ENCODE data around the gene SH3GL2. TPM values are rescaled to one million over a fixed set of nuclear protein-coding genes. Genes with fewer than 3 reads are reported as not detected.

The SH3GL2 gene
- total RNA-seq, 2 donors from 2014 or later = not detected

GRCh38 chr9:17648516-17648915 is 69.7 kb downstream of the SH3GL2 start:
- H3K27me3 Mint-ChIP-seq = no peaks in the 10 kb centered on the region
- no peaks in the 10 kb centered on the region for H3K9me3 ChIP-seq (ENCODE audit: control insufficient read depth, low read length, poor library complexity, severe bottlenecking)
- no peak overlapping the region for H3K27ac Mint-ChIP-seq
- no peak overlapping the region for H3K4me3 Mint-ChIP-seq
- H3K36me3 Mint-ChIP-seq (ENCODE audit: low read depth) = no peaks in the 10 kb centered on the region
- no peak for DNase-seq
- ATAC-seq = no peak
- H3K4me1 Mint-ChIP-seq = no peaks in the 10 kb centered on the region

DNA sequence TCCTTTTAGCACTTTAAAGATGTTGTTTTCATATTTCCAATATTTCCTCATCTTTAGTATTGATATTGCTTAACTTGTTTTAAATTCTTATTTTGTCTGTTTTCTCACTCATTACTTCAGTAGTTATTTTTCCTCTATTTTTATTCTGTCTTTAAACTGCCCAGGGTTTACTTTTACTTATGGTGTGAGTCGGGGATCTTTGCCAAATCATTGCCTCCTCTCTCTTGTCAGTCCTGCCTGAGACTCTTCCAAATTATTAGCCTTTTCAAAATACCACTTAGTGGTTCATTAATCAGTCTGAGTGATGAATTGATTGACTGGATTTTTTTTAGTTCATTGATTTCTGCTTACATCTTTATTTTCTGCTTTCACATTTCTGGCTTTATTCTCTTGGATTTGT is 72.9 kb downstream of the SH3GL2 start:
- DNase-seq (no peak), ATAC-seq (no peak)
- H3K27ac Mint-ChIP-seq = no peak overlapping the region
- H3K36me3 Mint-ChIP-seq (ENCODE audit: low read depth) = no peaks in the 10 kb centered on the region
- H3K4me1 Mint-ChIP-seq = no peaks in the 10 kb centered on the region
- no peaks in the 10 kb centered on the region for H3K27me3 Mint-ChIP-seq
- no peaks in the 10 kb centered on the region for H3K9me3 ChIP-seq (ENCODE audit: control insufficient read depth, low read length, poor library complexity, severe bottlenecking)
- no peak overlapping the region for H3K4me3 Mint-ChIP-seq

- no peaks in the 10 kb centered on the region for H3K4me1 Mint-ChIP-seq
- DNase-seq (no peak), ATAC-seq (no peak)
- H3K4me3 Mint-ChIP-seq = no peak overlapping the region
- no peaks in the 10 kb centered on the region for H3K36me3 Mint-ChIP-seq (ENCODE audit: low read depth)
- H3K27ac Mint-ChIP-seq = no peak overlapping the region
- H3K27me3 Mint-ChIP-seq = no peaks in the 10 kb centered on the region
- no peaks in the 10 kb centered on the region for H3K9me3 ChIP-seq (ENCODE audit: control insufficient read depth, low read length, poor library complexity, severe bottlenecking)
Measured at GRCh38 chr9:17653947-17654465, 75.1 kb downstream of the SH3GL2 start.

DNA sequence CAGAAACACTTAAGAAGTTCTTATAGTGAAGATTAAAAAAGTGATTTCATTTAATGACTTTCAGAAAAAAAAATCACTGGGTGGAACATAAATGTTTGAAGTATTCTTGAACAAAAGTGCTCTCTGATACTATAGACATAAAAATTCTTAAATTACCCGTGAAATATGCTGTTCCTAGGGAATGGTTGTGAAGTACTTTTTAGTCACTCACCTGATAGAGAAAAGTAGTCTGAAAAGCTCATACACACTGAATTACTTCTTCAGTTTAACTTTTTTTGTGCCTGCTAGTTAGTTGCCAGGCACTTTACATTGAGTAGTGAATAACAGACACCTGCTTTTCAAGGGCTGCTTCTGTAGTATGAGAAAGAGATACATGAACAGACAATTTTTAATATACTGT is 78.0 kb downstream of the SH3GL2 start:
- no peaks in the 10 kb centered on the region for H3K9me3 ChIP-seq (ENCODE audit: control insufficient read depth, low read length, poor library complexity, severe bottlenecking)
- no peak overlapping the region for H3K4me3 Mint-ChIP-seq
- H3K36me3 Mint-ChIP-seq (ENCODE audit: low read depth) = no peaks in the 10 kb centered on the region
- ATAC-seq = no peak
- H3K4me1 Mint-ChIP-seq = no peaks in the 10 kb centered on the region
- H3K27me3 Mint-ChIP-seq = no peaks in the 10 kb centered on the region
- no peak for DNase-seq
- no peak overlapping the region for H3K27ac Mint-ChIP-seq

GRCh38 chr9:17658237-17658636 is 79.4 kb downstream of the SH3GL2 start:
- no peaks in the 10 kb centered on the region for H3K9me3 ChIP-seq (ENCODE audit: control insufficient read depth, low read length, poor library complexity, severe bottlenecking)
- DNase-seq = no peak
- H3K4me3 Mint-ChIP-seq = no peak overlapping the region
- H3K27ac Mint-ChIP-seq = no peak overlapping the region
- H3K4me1 Mint-ChIP-seq = no peaks in the 10 kb centered on the region
- no peak for ATAC-seq
- no peaks in the 10 kb centered on the region for H3K27me3 Mint-ChIP-seq
- no peaks in the 10 kb centered on the region for H3K36me3 Mint-ChIP-seq (ENCODE audit: low read depth)

GRCh38 chr9:17660158-17660557 is 81.3 kb downstream of the SH3GL2 start:
- no peak overlapping the region for H3K4me3 Mint-ChIP-seq
- no peaks in the 10 kb centered on the region for H3K9me3 ChIP-seq (ENCODE audit: control insufficient read depth, low read length, poor library complexity, severe bottlenecking)
- H3K27me3 Mint-ChIP-seq = no peaks in the 10 kb centered on the region
- H3K27ac Mint-ChIP-seq = no peak overlapping the region
- no peak for ATAC-seq
- H3K4me1 Mint-ChIP-seq = no peaks in the 10 kb centered on the region
- no peaks in the 10 kb centered on the region for H3K36me3 Mint-ChIP-seq (ENCODE audit: low read depth)
- DNase-seq = no peak

- Mint-ChIP-seq H3K27me3 (no peaks in the 10 kb centered on the region), H3K27ac (no peak overlapping the region), H3K36me3 (ENCODE audit: low read depth) (no peaks in the 10 kb centered on the region), H3K4me1 (no peaks in the 10 kb centered on the region), H3K4me3 (no peak overlapping the region)
- no peak for DNase-seq
- H3K9me3 ChIP-seq (ENCODE audit: control insufficient read depth, low read length, poor library complexity, severe bottlenecking) = no peaks in the 10 kb centered on the region
- ATAC-seq = no peak
Measured at GRCh38 chr9:17665450-17665849, 86.6 kb downstream of the SH3GL2 start.

DNA sequence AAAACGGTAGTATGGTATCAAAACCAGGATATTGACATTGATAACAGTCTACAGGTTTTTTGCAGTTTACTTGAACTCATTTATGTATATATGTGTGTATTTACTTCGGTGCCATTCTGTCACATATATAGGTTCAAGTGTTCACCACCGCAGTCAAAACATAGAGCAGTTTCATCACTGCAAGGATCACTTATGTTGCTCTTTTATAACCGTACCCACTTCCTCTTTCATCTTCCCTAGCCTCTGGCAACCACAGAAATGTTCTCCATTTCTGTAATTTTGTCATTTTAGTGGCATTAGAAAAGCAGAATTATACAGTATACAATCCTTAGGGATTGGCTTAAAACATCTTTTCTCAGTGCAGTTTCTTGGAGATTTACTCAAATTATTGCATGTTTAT is 90.3 kb downstream of the SH3GL2 start:
- ATAC-seq = no peak
- Mint-ChIP-seq H3K4me3 (no peak overlapping the region), H3K4me1 (no peaks in the 10 kb centered on the region), H3K27ac (no peak overlapping the region), H3K36me3 (ENCODE audit: low read depth) (no peaks in the 10 kb centered on the region), H3K27me3 (no peaks in the 10 kb centered on the region)
- no peaks in the 10 kb centered on the region for H3K9me3 ChIP-seq (ENCODE audit: control insufficient read depth, low read length, poor library complexity, severe bottlenecking)
- no peak for DNase-seq

- Mint-ChIP-seq H3K36me3 (ENCODE audit: low read depth) (no peaks in the 10 kb centered on the region), H3K27ac (no peak overlapping the region), H3K27me3 (no peaks in the 10 kb centered on the region), H3K4me1 (no peaks in the 10 kb centered on the region), H3K4me3 (no peak overlapping the region)
- ATAC-seq = no peak
- H3K9me3 ChIP-seq (ENCODE audit: control insufficient read depth, low read length, poor library complexity, severe bottlenecking) = no peaks in the 10 kb centered on the region
- DNase-seq = no peak
Measured at GRCh38 chr9:17682684-17683083, 103.8 kb downstream of the SH3GL2 start.

GRCh38 chr9:17688834-17689233 is 110.0 kb downstream of the SH3GL2 start:
- no peaks in the 10 kb centered on the region for H3K4me1 Mint-ChIP-seq
- no peaks in the 10 kb centered on the region for H3K9me3 ChIP-seq (ENCODE audit: control insufficient read depth, low read length, poor library complexity, severe bottlenecking)
- ATAC-seq (no peak), DNase-seq (no peak)
- no peak overlapping the region for H3K27ac Mint-ChIP-seq
- no peaks in the 10 kb centered on the region for H3K36me3 Mint-ChIP-seq (ENCODE audit: low read depth)
- no peaks in the 10 kb centered on the region for H3K27me3 Mint-ChIP-seq
- H3K4me3 Mint-ChIP-seq = no peak overlapping the region

- ATAC-seq (no peak), DNase-seq (no peak)
- Mint-ChIP-seq H3K27me3 (no peaks in the 10 kb centered on the region), H3K36me3 (ENCODE audit: low read depth) (no peaks in the 10 kb centered on the region), H3K27ac (no peak overlapping the region), H3K4me3 (no peak overlapping the region), H3K4me1 (no peaks in the 10 kb centered on the region)
- H3K9me3 ChIP-seq (ENCODE audit: control insufficient read depth, low read length, poor library complexity, severe bottlenecking) = no peaks in the 10 kb centered on the region
Measured at GRCh38 chr9:17694336-17694735, 115.5 kb downstream of the SH3GL2 start.

DNA sequence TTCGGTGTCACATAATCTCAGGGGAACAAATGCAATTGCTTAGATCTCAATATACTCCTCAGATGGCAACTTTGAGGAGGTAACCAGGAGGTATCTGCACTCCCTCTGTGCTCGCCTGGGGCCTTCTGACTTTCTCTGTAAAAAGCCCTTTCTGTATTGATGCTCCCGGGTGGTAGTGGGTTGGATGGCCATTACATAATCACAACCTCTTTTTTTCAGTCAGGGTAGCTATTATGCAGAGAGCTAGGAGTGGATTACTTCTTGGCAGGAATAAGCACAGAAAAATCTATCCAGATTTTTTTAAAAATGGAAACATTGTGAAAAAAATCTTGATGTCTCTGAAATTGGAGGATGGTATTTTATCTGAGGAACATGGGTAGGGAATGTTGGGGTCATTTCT is 116.6 kb downstream of the SH3GL2 start:
- DNase-seq = no peak
- no peaks in the 10 kb centered on the region for H3K9me3 ChIP-seq (ENCODE audit: control insufficient read depth, low read length, poor library complexity, severe bottlenecking)
- H3K4me1 Mint-ChIP-seq = no peaks in the 10 kb centered on the region
- ATAC-seq = no peak
- H3K27me3 Mint-ChIP-seq = no peaks in the 10 kb centered on the region
- H3K4me3 Mint-ChIP-seq = no peak overlapping the region
- no peak overlapping the region for H3K27ac Mint-ChIP-seq
- no peaks in the 10 kb centered on the region for H3K36me3 Mint-ChIP-seq (ENCODE audit: low read depth)

- no peaks in the 10 kb centered on the region for H3K36me3 Mint-ChIP-seq (ENCODE audit: low read depth)
- no peak for DNase-seq
- H3K9me3 ChIP-seq (ENCODE audit: control insufficient read depth, low read length, poor library complexity, severe bottlenecking) = no peaks in the 10 kb centered on the region
- ATAC-seq = no peak
- no peak overlapping the region for H3K4me3 Mint-ChIP-seq
- H3K4me1 Mint-ChIP-seq = no peaks in the 10 kb centered on the region
- H3K27ac Mint-ChIP-seq = no peak overlapping the region
- H3K27me3 Mint-ChIP-seq = no peaks in the 10 kb centered on the region
Measured at GRCh38 chr9:17699615-17700330, 120.9 kb downstream of the SH3GL2 start.

DNA sequence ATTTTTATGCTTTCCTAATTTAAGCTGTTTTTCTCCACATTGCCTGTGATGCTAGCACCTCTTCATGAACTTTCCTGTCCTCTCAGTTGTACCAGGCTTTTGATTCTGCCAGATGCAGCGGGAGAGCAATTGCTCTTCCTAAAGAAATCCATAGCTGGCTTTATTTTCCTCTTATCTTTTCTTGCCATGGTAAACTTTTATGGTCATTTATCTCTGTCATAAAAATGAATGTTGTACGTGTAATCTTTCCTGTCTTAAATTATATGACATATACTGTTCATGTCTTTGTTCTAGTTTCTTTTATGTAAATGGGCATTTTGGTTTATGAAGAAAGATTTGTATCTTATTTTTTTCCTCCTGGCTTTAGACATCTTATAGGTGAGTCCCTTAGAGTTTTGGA is 127.5 kb downstream of the SH3GL2 start:
- H3K4me1 Mint-ChIP-seq = no peaks in the 10 kb centered on the region
- ATAC-seq (no peak), DNase-seq (no peak)
- no peaks in the 10 kb centered on the region for H3K27me3 Mint-ChIP-seq
- H3K9me3 ChIP-seq (ENCODE audit: control insufficient read depth, low read length, poor library complexity, severe bottlenecking) = no peaks in the 10 kb centered on the region
- H3K36me3 Mint-ChIP-seq (ENCODE audit: low read depth) = no peaks in the 10 kb centered on the region
- H3K4me3 Mint-ChIP-seq = no peak overlapping the region
- H3K27ac Mint-ChIP-seq = no peak overlapping the region
